ENCODE results near the gene ACAA1.

ACAA1 gene

GRCh38 chr3:38136777-38137614 is at the start of gene ACAA1:
Gene ACAA1, minus strand, starts transcription at chr3:38137127. Its CDS starts 92 bp downstream, at chr3:38137035.
- H3K4me3 ChIP-seq (ENCODE audit: control insufficient read depth, low read depth, low read length), result peak within 1 kb of the TSS; percentile 80
- DNase-seq (ENCODE audit: low read depth), result peak; percentile 98
- TF ChIP-seq, protein P1, sequence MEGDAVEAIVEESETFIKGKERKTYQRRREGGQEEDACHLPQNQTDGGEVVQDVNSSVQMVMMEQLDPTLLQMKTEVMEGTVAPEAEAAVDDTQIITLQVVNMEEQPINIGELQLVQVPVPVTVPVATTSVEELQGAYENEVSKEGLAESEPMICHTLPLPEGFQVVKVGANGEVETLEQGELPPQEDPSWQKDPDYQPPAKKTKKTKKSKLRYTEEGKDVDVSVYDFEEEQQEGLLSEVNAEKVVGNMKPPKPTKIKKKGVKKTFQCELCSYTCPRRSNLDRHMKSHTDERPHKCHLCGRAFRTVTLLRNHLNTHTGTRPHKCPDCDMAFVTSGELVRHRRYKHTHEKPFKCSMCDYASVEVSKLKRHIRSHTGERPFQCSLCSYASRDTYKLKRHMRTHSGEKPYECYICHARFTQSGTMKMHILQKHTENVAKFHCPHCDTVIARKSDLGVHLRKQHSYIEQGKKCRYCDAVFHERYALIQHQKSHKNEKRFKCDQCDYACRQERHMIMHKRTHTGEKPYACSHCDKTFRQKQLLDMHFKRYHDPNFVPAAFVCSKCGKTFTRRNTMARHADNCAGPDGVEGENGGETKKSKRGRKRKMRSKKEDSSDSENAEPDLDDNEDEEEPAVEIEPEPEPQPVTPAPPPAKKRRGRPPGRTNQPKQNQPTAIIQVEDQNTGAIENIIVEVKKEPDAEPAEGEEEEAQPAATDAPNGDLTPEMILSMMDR (conservative IDR thresholded peaks at IDR 0.05; ENCODE audit: control insufficient read depth, insufficient read depth, low read depth, low read length), result no peak

DNA sequence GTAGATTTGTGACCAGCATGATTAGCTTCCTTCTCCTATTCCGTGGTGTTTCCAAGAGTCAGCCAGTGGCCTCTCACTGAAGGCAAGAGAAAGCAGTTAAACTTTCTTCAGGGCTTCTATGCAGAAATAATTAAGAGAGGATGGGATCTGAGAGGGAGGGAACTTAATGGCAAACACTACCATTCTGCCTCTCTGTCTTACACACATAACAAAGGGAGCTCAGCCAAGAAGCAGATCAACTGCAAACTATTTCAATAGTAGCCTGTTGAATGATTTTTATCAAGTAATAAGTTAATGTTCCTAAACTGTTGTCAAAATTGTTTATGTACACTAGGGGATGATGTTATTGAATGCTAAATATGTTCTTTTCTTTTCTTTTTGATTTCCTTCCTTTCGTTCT is 40.3 kb upstream of the ACAA1 start:
- DNase-seq (ENCODE audit: low read depth), result no peak
- H3K4me3 ChIP-seq (ENCODE audit: control insufficient read depth, low read depth, low read length), result no peak overlapping the region
- TF ChIP-seq, protein P1 (conservative IDR thresholded peaks at IDR 0.05; ENCODE audit: control insufficient read depth, insufficient read depth, low read depth, low read length), result no peak

GRCh38 chr3:38173834-38174418 is 37.0 kb upstream of the ACAA1 start:
- TF ChIP-seq, protein P1 (conservative IDR thresholded peaks at IDR 0.05; ENCODE audit: control insufficient read depth, insufficient read depth, low read depth, low read length), result no peak
- DNase-seq (ENCODE audit: low read depth), result no peak
- no peak overlapping the region for H3K4me3 ChIP-seq (ENCODE audit: control insufficient read depth, low read depth, low read length)

- H3K4me3 ChIP-seq (ENCODE audit: control insufficient read depth, low read depth, low read length), result no peak overlapping the region
- TF ChIP-seq, protein P1 (conservative IDR thresholded peaks at IDR 0.05; ENCODE audit: control insufficient read depth, insufficient read depth, low read depth, low read length), result no peak
- DNase-seq (ENCODE audit: low read depth), result no peak
Measured at GRCh38 chr3:38171622-38172021, 34.7 kb upstream of the ACAA1 start.

- TF ChIP-seq, protein P1 (conservative IDR thresholded peaks at IDR 0.05; ENCODE audit: control insufficient read depth, insufficient read depth, low read depth, low read length), result no peak
- H3K4me3 ChIP-seq (ENCODE audit: control insufficient read depth, low read depth, low read length), result no peak overlapping the region
- DNase-seq (ENCODE audit: low read depth), result no peak
Measured at GRCh38 chr3:38170722-38171121, 33.8 kb upstream of the ACAA1 start.

- TF ChIP-seq, protein P1 (conservative IDR thresholded peaks at IDR 0.05; ENCODE audit: control insufficient read depth, insufficient read depth, low read depth, low read length), result no peak
- H3K4me3 ChIP-seq (ENCODE audit: control insufficient read depth, low read depth, low read length), result peak overlapping the region; percentile 2
- DNase-seq (ENCODE audit: low read depth), result peak; percentile 78
Measured at GRCh38 chr3:38169027-38169317, 32.0 kb upstream of the ACAA1 start.
